ENCODE data around the gene JPT2.
A peak's percentile ranks its signal among the peaks of the same experiment; 100 is the strongest.
"Not testable (repeated sequence)": the region's sequence is repeated elsewhere in the genome, so short reads cannot be mapped to it uniquely, and the experiment has no call there.

The JPT2 gene

GRCh38 chr16:1676661-1677060 lies 1.4 kb upstream of the JPT2 start:
- no peak for DNase-seq (ENCODE audit: low spot score)

- DNase-seq (ENCODE audit: low spot score): no peak
Observed at GRCh38 chr16:1677339-1677738, 740 bp upstream of the JPT2 start.

GRCh38 chr16:1678500-1679098 lies 520 bp downstream of the JPT2 start:
- DNase-seq (ENCODE audit: low spot score): peak; percentile 59

DNA sequence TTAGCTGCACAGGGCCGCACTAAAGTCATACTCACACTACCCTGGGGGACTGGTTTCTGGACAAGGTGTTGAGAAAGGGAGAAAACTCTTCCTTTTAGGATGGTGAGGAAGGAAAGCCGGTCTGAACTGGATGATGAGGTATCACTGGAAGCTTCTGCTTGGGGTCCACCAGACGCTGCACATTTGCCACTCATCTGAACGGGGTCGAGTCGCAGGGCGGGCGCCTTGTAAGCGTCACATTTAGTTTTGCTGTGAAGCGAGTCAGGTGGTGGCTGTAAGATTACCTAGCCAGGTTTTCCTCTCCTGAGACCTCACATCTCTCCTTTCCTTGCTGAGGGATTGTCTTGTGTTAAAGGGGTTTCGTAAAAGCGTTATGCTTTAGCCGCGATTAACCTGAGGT lies 2.3 kb downstream of the JPT2 start:
- no peak for DNase-seq (ENCODE audit: low spot score)

- DNase-seq (ENCODE audit: low spot score): no peak
Observed at GRCh38 chr16:1681032-1681431, 3.0 kb downstream of the JPT2 start.

- no peak for DNase-seq (ENCODE audit: low spot score)
Observed at GRCh38 chr16:1687427-1688316, 9.6 kb downstream of the JPT2 start.

GRCh38 chr16:1688807-1689560 lies 10.9 kb downstream of the JPT2 start:
- DNase-seq (ENCODE audit: low spot score): no peak

DNA sequence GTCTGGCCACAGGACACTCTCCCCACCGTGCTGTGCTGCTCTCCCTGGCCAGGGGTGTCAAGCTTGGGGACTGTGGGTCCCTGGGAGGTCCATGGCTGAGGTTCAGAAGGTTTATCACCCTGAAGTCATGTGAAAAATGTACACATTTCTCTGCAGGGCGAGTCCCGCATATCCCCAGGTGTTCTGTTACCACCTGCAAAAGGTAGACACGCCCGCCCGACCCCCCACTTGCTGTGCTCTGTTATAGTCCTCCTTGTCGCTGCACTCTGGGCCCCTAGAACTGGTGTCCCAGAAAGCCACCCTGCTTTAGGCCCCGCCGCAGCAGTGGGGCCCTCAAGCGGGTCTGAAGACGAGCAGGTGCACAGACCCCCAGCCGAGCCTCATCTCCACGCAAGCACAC lies 11.8 kb downstream of the JPT2 start:
- no peak for DNase-seq (ENCODE audit: low spot score)

DNA sequence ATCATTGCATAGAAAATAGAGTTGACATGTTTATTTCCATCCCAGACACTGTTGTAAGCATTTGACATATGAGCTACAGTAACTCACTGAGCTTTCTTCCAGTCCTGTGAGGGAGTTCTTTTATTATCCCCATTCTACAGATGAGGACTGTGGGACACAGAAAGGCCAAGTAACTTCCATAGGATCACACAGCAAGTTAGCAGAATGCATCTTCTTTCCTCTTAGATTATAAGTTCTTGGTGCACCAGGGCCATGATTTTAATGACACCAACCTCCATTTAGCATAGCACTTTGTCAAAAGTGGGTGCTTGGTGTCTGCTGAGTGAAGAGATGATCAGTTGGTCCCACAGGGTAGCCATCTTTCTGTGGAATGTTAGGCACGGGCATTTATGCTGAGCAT lies 12.7 kb downstream of the JPT2 start:
- no peak for DNase-seq (ENCODE audit: low spot score)

DNA sequence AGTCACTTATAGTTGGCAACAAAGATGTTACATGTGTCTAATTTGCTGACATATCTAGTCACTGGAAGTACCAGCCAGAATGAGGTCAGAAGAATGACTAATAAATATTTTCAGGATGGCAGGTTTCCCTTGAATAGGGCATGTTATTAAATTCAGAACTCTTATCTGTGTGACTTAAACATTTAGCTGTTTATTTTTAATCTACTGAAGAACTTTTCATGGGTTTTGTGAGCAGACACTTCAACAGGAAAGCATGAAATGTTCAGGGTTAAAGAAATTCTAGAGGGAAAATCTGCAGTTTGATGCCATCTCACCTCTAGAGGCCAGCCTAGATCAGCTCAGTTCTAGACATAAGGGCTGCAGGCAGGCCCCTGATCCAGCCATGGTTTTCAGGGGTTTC lies 13.2 kb downstream of the JPT2 start:
- peak; percentile 40 for DNase-seq (ENCODE audit: low spot score)

DNA sequence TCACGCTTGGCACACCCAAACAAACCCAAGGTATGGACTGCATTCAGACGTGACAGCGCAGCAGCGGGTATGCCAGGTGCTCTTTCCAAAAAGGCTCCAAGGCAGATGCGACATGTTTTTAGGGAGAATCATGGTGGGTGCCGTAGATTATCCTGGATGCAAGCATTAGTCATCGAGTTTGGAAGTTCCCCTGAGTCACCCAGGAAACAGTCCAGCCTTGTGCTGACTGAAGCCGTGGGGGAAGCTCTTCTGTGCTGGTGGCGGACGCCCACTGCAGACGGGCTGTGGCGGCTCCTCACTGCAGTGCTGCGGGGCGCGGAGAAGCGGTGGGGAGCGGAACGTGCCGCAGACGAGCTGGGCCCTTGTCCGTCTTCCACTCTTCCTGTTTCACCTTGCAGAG lies 13.9 kb downstream of the JPT2 start:
- peak; percentile 69 for DNase-seq (ENCODE audit: low spot score)

GRCh38 chr16:1696863-1697262 lies 18.8 kb downstream of the JPT2 start:
- DNase-seq (ENCODE audit: low spot score): no peak

GRCh38 chr16:1698680-1699079 lies 20.6 kb downstream of the JPT2 start:
- no peak for DNase-seq (ENCODE audit: low spot score)

GRCh38 chr16:1700246-1700645 lies 22.2 kb downstream of the JPT2 start:
- DNase-seq (ENCODE audit: low spot score): no peak

DNA sequence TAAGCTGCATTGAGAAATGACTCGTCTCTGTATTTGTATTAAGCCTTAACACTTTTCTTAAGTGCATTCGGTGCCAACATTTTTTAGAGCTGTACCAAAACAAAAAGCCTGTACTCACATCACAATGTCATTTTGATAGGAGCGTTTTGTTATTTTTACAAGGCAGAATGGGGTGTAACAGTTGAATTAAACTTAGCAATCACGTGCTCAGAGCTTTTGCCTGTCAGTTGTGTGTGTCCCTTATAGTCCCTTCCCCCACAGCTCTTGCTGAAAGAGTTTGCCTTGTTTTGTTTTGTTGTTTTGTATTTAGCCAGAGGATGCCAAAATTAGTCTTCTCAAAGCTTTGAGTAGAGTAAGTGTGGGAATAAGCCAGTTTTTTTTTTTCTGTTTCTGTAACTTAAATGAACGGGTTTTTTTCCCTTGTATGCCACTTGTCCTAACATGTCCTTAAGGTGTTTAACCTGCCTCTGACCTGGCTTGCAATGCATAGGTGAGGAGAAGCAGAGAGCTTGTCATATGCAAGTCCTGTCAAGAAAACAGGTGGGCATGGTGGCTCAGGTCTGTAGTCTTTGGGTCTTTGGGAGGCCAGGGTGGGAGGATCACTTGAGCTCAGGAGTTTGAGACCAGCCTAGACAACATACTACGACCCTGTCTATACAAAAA lies 23.3 kb downstream of the JPT2 start:
- no peak for DNase-seq (ENCODE audit: low spot score)

GRCh38 chr16:1705324-1705687 lies 27.2 kb downstream of the JPT2 start:
- not testable (repeated sequence) for DNase-seq (ENCODE audit: low spot score)

GRCh38 chr16:1705688-1706385 lies 27.8 kb downstream of the JPT2 start, which contains the start of gene MAPK8IP3:
MAPK8IP3 (plus strand) TSS chr16:1706195; CDS start chr16:1706340, 145 bp downstream.
- peak; percentile 95 for DNase-seq (ENCODE audit: low spot score)

DNA sequence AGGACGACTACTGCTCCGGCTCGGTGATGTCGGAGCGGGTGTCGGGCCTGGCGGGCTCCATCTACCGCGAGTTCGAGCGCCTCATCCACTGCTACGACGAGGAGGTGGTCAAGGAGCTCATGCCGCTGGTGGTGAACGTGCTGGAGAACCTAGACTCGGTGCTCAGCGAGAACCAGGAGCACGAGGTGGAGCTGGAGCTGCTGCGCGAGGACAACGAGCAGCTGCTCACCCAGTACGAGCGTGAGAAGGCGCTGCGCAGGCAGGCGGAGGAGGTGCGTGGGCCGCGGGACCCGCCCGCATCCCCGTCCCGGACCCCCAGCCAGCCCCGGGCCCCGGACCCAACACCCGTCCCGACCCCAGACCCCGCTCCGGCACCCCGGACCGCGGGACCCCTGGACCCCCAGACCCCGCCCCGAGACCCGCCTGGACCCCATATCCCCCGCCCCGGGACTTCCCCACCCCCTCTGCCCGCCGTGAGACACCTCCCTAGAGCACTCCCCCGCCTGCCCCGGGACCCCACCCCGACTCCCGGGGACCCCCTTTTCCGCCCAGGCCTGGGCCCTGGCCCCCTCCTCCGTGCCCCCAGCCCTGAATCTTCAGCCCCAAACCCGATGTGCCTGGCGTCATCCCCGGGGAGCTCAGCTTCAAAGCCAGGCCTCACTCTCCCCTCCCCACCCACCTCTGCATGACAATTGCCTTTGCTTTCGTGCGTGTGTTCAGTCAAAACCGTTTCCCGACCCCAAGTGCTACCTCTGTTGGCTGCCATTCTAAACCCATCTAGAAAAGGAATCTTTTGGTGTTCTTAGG lies 28.5 kb downstream of the JPT2 start:
- DNase-seq (ENCODE audit: low spot score): peak; percentile 75

- peak; percentile 57 for DNase-seq (ENCODE audit: low spot score)
Observed at GRCh38 chr16:1707193-1707790, 29.2 kb downstream of the JPT2 start.

GRCh38 chr16:1708083-1708767 lies 30.1 kb downstream of the JPT2 start:
- no peak for DNase-seq (ENCODE audit: low spot score)
